GM12878 (cell line): ENCODE data around the gene NOP56.

ENCODE experiments used
- BCLAF1 ChIP-seq: fragments of 450-650 bp; IDR thresholded peaks from 2 replicates; pipeline ENCODE4 v1.6.1; 2017; ENCODE audit warnings: antibody characterized with exemption, mild to moderate bottlenecking, moderate library complexity
- CHD2 ChIP-seq: IDR thresholded peaks from 2 replicates; pipeline ENCODE4 v1.6.1; 2011; ENCODE audit warnings: low read depth, low read length, improper control_type of control experiment, borderline replicate concordance
- EZH2 ChIP-seq: IDR thresholded peaks from 2 replicates; pipeline ENCODE4 v1.6.1; 2012; ENCODE audit warnings: low read depth, mild to moderate bottlenecking, control low read depth, inconsistent platforms, low read length, borderline replicate concordance; ENCODE audit not compliant: control insufficient read depth
- REST ChIP-seq: IDR thresholded peaks from 2 replicates; pipeline ENCODE4 v1.6.1; 2012; ENCODE audit warnings: mild to moderate bottlenecking, low read depth, low read length
- STAT1 ChIP-seq: fragments of 450-650 bp; conservative IDR thresholded peaks from 2 replicates; pipeline ENCODE4 v1.6.1; 2014; ENCODE audit warnings: antibody characterized with exemption, mild to moderate bottlenecking

GRCh38 chr20:2610941-2611720 is 41.3 kb upstream of the NOP56 start:
- TF ChIP-seq EZH2, result no peak
- no peak for TF ChIP-seq STAT1
- TF ChIP-seq CHD2, result no peak
- TF ChIP-seq REST, result no peak
- no peak for TF ChIP-seq BCLAF1
